BLaER1 (cell line): Measurements from ENCODE around the gene MECR.
A peak's percentile ranks its signal among the peaks of the same experiment; 100 is the strongest.

ENCODE experiments used
- H3K27ac ChIP-seq: shearing (Covaris generic); formaldehyde crosslinking; 2 replicates; pipeline ENCODE4 v1.8.1; 2022
- H3K27me3 ChIP-seq: shearing (Covaris generic); formaldehyde crosslinking; 2 replicates; pipeline ENCODE4 v1.8.1; 2022
- H3K36me3 ChIP-seq: shearing (Covaris generic); formaldehyde crosslinking; 2 replicates; pipeline ENCODE4 v1.8.1; 2022
- H3K4me1 ChIP-seq: shearing (Covaris generic); formaldehyde crosslinking; 2 replicates; pipeline ENCODE4 v1.8.1; 2022
- H3K4me2 ChIP-seq: shearing (Covaris generic); formaldehyde crosslinking; 2 replicates; pipeline ENCODE4 v1.8.1; 2022
- H3K4me3 ChIP-seq: shearing (Covaris generic); formaldehyde crosslinking; 2 replicates; pipeline ENCODE4 v1.8.1; 2022
- H3K9ac ChIP-seq: shearing (Covaris generic); formaldehyde crosslinking; 2 replicates; pipeline ENCODE4 v1.8.1; 2022
- H3K9me3 ChIP-seq: shearing (Covaris generic); formaldehyde crosslinking; 2 replicates; pipeline ENCODE4 v1.8.1; 2022
- H4K20me1 ChIP-seq: shearing (Covaris generic); formaldehyde crosslinking; 2 replicates; pipeline ENCODE4 v1.8.1; 2022
- Cebpa-rat ChIP-seq: shearing (Covaris generic); IDR thresholded peaks from 2 replicates; pipeline ENCODE4 v1.8.1; 2022

MECR gene

GRCh38 chr1:29177022-29177705, 53.6 kb downstream of the MECR start:
- no peaks in the 10 kb centered on the region for H3K27me3 ChIP-seq
- no peak overlapping the region for H3K9ac ChIP-seq
- H3K27ac ChIP-seq, result no peak overlapping the region
- TF ChIP-seq Cebpa-rat, result no peak
- H3K4me1 ChIP-seq, result peaks cover 51% of the 10 kb centered on the region
- H3K4me2 ChIP-seq, result peak overlapping the region; percentile 14; the same call in 1 of the 2 replicates
- peaks cover 54% of the 10 kb centered on the region for H3K36me3 ChIP-seq
- peaks cover 91% of the 10 kb centered on the region for H4K20me1 ChIP-seq
- no peaks in the 10 kb centered on the region for H3K9me3 ChIP-seq
- no peak overlapping the region for H3K4me3 ChIP-seq

- peaks cover 54% of the 10 kb centered on the region for H3K36me3 ChIP-seq
- no peaks in the 10 kb centered on the region for H3K9me3 ChIP-seq
- H3K4me3 ChIP-seq, result no peak overlapping the region
- H4K20me1 ChIP-seq, result peaks cover 97% of the 10 kb centered on the region
- peaks cover 57% of the 10 kb centered on the region for H3K4me1 ChIP-seq
- no peak overlapping the region for H3K4me2 ChIP-seq
- no peaks in the 10 kb centered on the region for H3K27me3 ChIP-seq
- H3K27ac ChIP-seq, result no peak overlapping the region
- H3K9ac ChIP-seq, result no peak overlapping the region
- no peak for TF ChIP-seq Cebpa-rat
These were observed 54.2 kb downstream of the MECR start for GRCh38 chr1:29176576-29176975.

GRCh38 chr1:29172415-29172939, 58.3 kb downstream of the MECR start:
- Histone ChIP-seq H3K27ac (no peak overlapping the region), H3K36me3 (peaks cover 66% of the 10 kb centered on the region), H3K4me1 (peaks cover 65% of the 10 kb centered on the region), H3K9ac (no peak overlapping the region), H3K4me3 (no peak overlapping the region), H3K9me3 (no peaks in the 10 kb centered on the region), H4K20me1 (peaks cover 100% of the 10 kb centered on the region), H3K27me3 (no peaks in the 10 kb centered on the region), H3K4me2 (peak overlapping the region; percentile 65)
- no peak for TF ChIP-seq Cebpa-rat

- H3K36me3 ChIP-seq, result peaks cover 71% of the 10 kb centered on the region
- H3K27ac ChIP-seq, result no peak overlapping the region
- H3K9me3 ChIP-seq, result no peaks in the 10 kb centered on the region
- no peak overlapping the region for H3K4me3 ChIP-seq
- H3K27me3 ChIP-seq, result no peaks in the 10 kb centered on the region
- H3K4me2 ChIP-seq, result peak overlapping the region; percentile 65
- no peak overlapping the region for H3K9ac ChIP-seq
- peaks cover 67% of the 10 kb centered on the region for H3K4me1 ChIP-seq
- peaks cover 100% of the 10 kb centered on the region for H4K20me1 ChIP-seq
- no peak for TF ChIP-seq Cebpa-rat
These were observed 59.2 kb downstream of the MECR start for GRCh38 chr1:29171521-29171920.

- H4K20me1 ChIP-seq, result peaks cover 100% of the 10 kb centered on the region
- H3K4me2 ChIP-seq, result peak overlapping the region; percentile 65
- peaks cover 74% of the 10 kb centered on the region for H3K36me3 ChIP-seq
These were observed 59.6 kb downstream of the MECR start for GRCh38 chr1:29171089-29171488.

GRCh38 chr1:29169976-29170375, 60.8 kb downstream of the MECR start:
- H3K36me3 ChIP-seq, result peaks cover 78% of the 10 kb centered on the region
- no peak overlapping the region for H3K4me3 ChIP-seq
- H3K27me3 ChIP-seq, result no peaks in the 10 kb centered on the region
- no peaks in the 10 kb centered on the region for H3K9me3 ChIP-seq
- H3K27ac ChIP-seq, result no peak overlapping the region
- 0 out of 2 replicates have a peak overlapping the region, but pooled peaks have one; percentile 3 for H3K9ac ChIP-seq
- peaks cover 100% of the 10 kb centered on the region for H4K20me1 ChIP-seq
- no peak for TF ChIP-seq Cebpa-rat
- peaks cover 78% of the 10 kb centered on the region for H3K4me1 ChIP-seq
- peak overlapping the region; percentile 65 for H3K4me2 ChIP-seq

More at GRCh38 chr1:29171089-29171488, 59.6 kb downstream of the MECR start:
- no peak for TF ChIP-seq Cebpa-rat
- Histone ChIP-seq H3K27ac (no peak overlapping the region), H3K4me3 (no peak overlapping the region), H3K27me3 (no peaks in the 10 kb centered on the region), H3K9me3 (no peaks in the 10 kb centered on the region), H3K9ac (peak overlapping the region; percentile 3; the same call in 1 of the 2 replicates), H3K4me1 (peaks cover 71% of the 10 kb centered on the region)

- no peak overlapping the region for H3K9ac ChIP-seq
- H3K4me2 ChIP-seq, result peak overlapping the region; percentile 69
- H3K36me3 ChIP-seq, result peaks cover 81% of the 10 kb centered on the region
- H3K4me1 ChIP-seq, result peaks cover 72% of the 10 kb centered on the region
- TF ChIP-seq Cebpa-rat, result no peak
- H3K4me3 ChIP-seq, result no peak overlapping the region
- no peaks in the 10 kb centered on the region for H3K27me3 ChIP-seq
- no peak overlapping the region for H3K27ac ChIP-seq
- H3K9me3 ChIP-seq, result no peaks in the 10 kb centered on the region
- peaks cover 100% of the 10 kb centered on the region for H4K20me1 ChIP-seq
These were observed 62.8 kb downstream of the MECR start for GRCh38 chr1:29167904-29168303.

- Histone ChIP-seq H3K9ac (peak overlapping the region; percentile 46; the same call in 1 of the 2 replicates), H4K20me1 (peaks cover 100% of the 10 kb centered on the region), H3K27ac (no peak overlapping the region)
These were observed 64.3 kb downstream of the MECR start for GRCh38 chr1:29166291-29166878.

GRCh38 chr1:29164588-29164987, 66.1 kb downstream of the MECR start:
- H3K4me2 ChIP-seq, result no peak overlapping the region
- H3K27ac ChIP-seq, result no peak overlapping the region
- H3K4me1 ChIP-seq, result peaks cover 43% of the 10 kb centered on the region
- H3K9ac ChIP-seq, result no peak overlapping the region
- H3K9me3 ChIP-seq, result no peaks in the 10 kb centered on the region
- H3K36me3 ChIP-seq, result peaks cover 95% of the 10 kb centered on the region
- no peak overlapping the region for H3K4me3 ChIP-seq
- H3K27me3 ChIP-seq, result no peaks in the 10 kb centered on the region
- H4K20me1 ChIP-seq, result peaks cover 100% of the 10 kb centered on the region
- TF ChIP-seq Cebpa-rat, result no peak

More at GRCh38 chr1:29166291-29166878, 64.3 kb downstream of the MECR start:
- Histone ChIP-seq H3K4me3 (0 out of 2 replicates have a peak overlapping the region, but pooled peaks have one; percentile 13), H3K9me3 (no peaks in the 10 kb centered on the region), H3K4me1 (peaks cover 57% of the 10 kb centered on the region), H3K27me3 (no peaks in the 10 kb centered on the region), H3K4me2 (peak overlapping the region; percentile 69), H3K36me3 (peaks cover 90% of the 10 kb centered on the region)
- no peak for TF ChIP-seq Cebpa-rat
